A549 (cell line): Measurements from ENCODE around the gene ANKZF1. TPM values are rescaled to one million over a fixed set of nuclear protein-coding genes. Genes with fewer than 3 reads are reported as not detected.

Source experiments
- polyA plus RNA-seq, 4 experiments: library from polyadenylated mRNA; depleted of rRNA in 3 of 4; stranded (reverse); fragments of >200 nt; fragmentation: RNase III in 1 of 4; extraction: RNeasy Plus Mini Kit Qiagen cat#74134 plus additional on column Dnase treatment in 1 of 4; gene quantifications; 2 replicates in 3 of 4; 3 replicates in 1 of 4; pipeline ENCODE4 v1.2.3, GENCODE V29; 2011 to 2017

The ANKZF1 gene
- polyA plus RNA-seq, 2 of the 4 experiments (the other 2 are of a cell fraction): 23.2 to 30.3 TPM

Other genes starting within 250 kb of the ANKZF1 start
- gene FEV, start 244.6 kb upstream of the ANKZF1 start, polyA plus RNA-seq (2011; rRNA removed): not detected in 2 replicates
- not detected in 3 replicates for gene FEV, start 244.6 kb upstream of the ANKZF1 start, polyA plus RNA-seq (2017; fragmentation: RNase III; extraction: RNeasy Plus Mini Kit Qiagen cat#74134 plus additional on column Dnase treatment)
- gene CRYBA2, start 236.4 kb upstream of the ANKZF1 start, polyA plus RNA-seq (2011; rRNA removed): not detected in 2 replicates
- not detected in 3 replicates for gene CRYBA2, start 236.4 kb upstream of the ANKZF1 start, polyA plus RNA-seq (2017; fragmentation: RNase III; extraction: RNeasy Plus Mini Kit Qiagen cat#74134 plus additional on column Dnase treatment)
- gene CFAP65, start 188.3 kb upstream of the ANKZF1 start, polyA plus RNA-seq (2011; rRNA removed): 0.09 and 0.12 TPM in 2 replicates
- 0.14 to 0.28 TPM (median 0.22 TPM) in 3 replicates for gene CFAP65, start 188.3 kb upstream of the ANKZF1 start, polyA plus RNA-seq (2017; fragmentation: RNase III; extraction: RNeasy Plus Mini Kit Qiagen cat#74134 plus additional on column Dnase treatment)
- not detected in 2 replicates for gene IHH, start 168.9 kb upstream of the ANKZF1 start, polyA plus RNA-seq (2011; rRNA removed)
- 0.08 to 0.13 TPM (median 0.10 TPM) in 3 replicates for gene IHH, start 168.9 kb upstream of the ANKZF1 start, polyA plus RNA-seq (2017; fragmentation: RNase III; extraction: RNeasy Plus Mini Kit Qiagen cat#74134 plus additional on column Dnase treatment)
- gene NHEJ1, start 69.0 kb upstream of the ANKZF1 start, polyA plus RNA-seq (2011; rRNA removed): 31.8 and 34.7 TPM in 2 replicates
- 18.5 to 19.1 TPM (median 18.8 TPM) in 3 replicates for gene NHEJ1, start 69.0 kb upstream of the ANKZF1 start, polyA plus RNA-seq (2017; fragmentation: RNase III; extraction: RNeasy Plus Mini Kit Qiagen cat#74134 plus additional on column Dnase treatment)
- gene SLC23A3, start 59.8 kb upstream of the ANKZF1 start, polyA plus RNA-seq (2011; rRNA removed): 0.39 and 0.66 TPM in 2 replicates
- gene SLC23A3, start 59.8 kb upstream of the ANKZF1 start, polyA plus RNA-seq (2017; fragmentation: RNase III; extraction: RNeasy Plus Mini Kit Qiagen cat#74134 plus additional on column Dnase treatment): 0.80 to 0.90 TPM (median 0.83 TPM) in 3 replicates
- gene CNPPD1, start 52.9 kb upstream of the ANKZF1 start, polyA plus RNA-seq (2011; rRNA removed): 22.1 and 27.6 TPM in 2 replicates
- gene CNPPD1, start 52.9 kb upstream of the ANKZF1 start, polyA plus RNA-seq (2017; fragmentation: RNase III; extraction: RNeasy Plus Mini Kit Qiagen cat#74134 plus additional on column Dnase treatment): 22.4 to 24.0 TPM (median 23.6 TPM) in 3 replicates
- 67.5 and 83.2 TPM in 2 replicates for gene RETREG2, start 51.5 kb upstream of the ANKZF1 start, polyA plus RNA-seq (2011; rRNA removed)
- 42.7 to 53.3 TPM (median 52.8 TPM) in 3 replicates for gene RETREG2, start 51.5 kb upstream of the ANKZF1 start, polyA plus RNA-seq (2017; fragmentation: RNase III; extraction: RNeasy Plus Mini Kit Qiagen cat#74134 plus additional on column Dnase treatment)
- gene ZFAND2B, start 23.0 kb upstream of the ANKZF1 start, polyA plus RNA-seq (2011; rRNA removed): 29.1 and 30.3 TPM in 2 replicates
- 18.8 to 21.2 TPM (median 19.0 TPM) in 3 replicates for gene ZFAND2B, start 23.0 kb upstream of the ANKZF1 start, polyA plus RNA-seq (2017; fragmentation: RNase III; extraction: RNeasy Plus Mini Kit Qiagen cat#74134 plus additional on column Dnase treatment)
- gene ABCB6, start 10.8 kb upstream of the ANKZF1 start, polyA plus RNA-seq (2011; rRNA removed): 62.5 and 71.0 TPM in 2 replicates
- 48.8 to 55.0 TPM (median 51.3 TPM) in 3 replicates for gene ABCB6, start 10.8 kb upstream of the ANKZF1 start, polyA plus RNA-seq (2017; fragmentation: RNase III; extraction: RNeasy Plus Mini Kit Qiagen cat#74134 plus additional on column Dnase treatment)
- 75.2 and 115 TPM in 2 replicates for gene ATG9A, start 170 bp upstream of the ANKZF1 start, polyA plus RNA-seq (2011; rRNA removed)
- gene ATG9A, start 170 bp upstream of the ANKZF1 start, polyA plus RNA-seq (2017; fragmentation: RNase III; extraction: RNeasy Plus Mini Kit Qiagen cat#74134 plus additional on column Dnase treatment): 34.6 to 41.9 TPM (median 39.2 TPM) in 3 replicates
- gene GLB1L, start 15.6 kb downstream of the ANKZF1 start, polyA plus RNA-seq (2011; rRNA removed): 8.7 and 10.0 TPM in 2 replicates
- 5.8 to 8.0 TPM (median 5.9 TPM) in 3 replicates for gene GLB1L, start 15.6 kb downstream of the ANKZF1 start, polyA plus RNA-seq (2017; fragmentation: RNase III; extraction: RNeasy Plus Mini Kit Qiagen cat#74134 plus additional on column Dnase treatment)
- 43.3 and 53.0 TPM in 2 replicates for gene STK16, start 15.7 kb downstream of the ANKZF1 start, polyA plus RNA-seq (2011; rRNA removed)
- gene STK16, start 15.7 kb downstream of the ANKZF1 start, polyA plus RNA-seq (2017; fragmentation: RNase III; extraction: RNeasy Plus Mini Kit Qiagen cat#74134 plus additional on column Dnase treatment): 36.9 to 40.4 TPM (median 37.0 TPM) in 3 replicates
- 0.94 and 1.3 TPM in 2 replicates for gene TUBA4B, start 23.4 kb downstream of the ANKZF1 start, polyA plus RNA-seq (2011; rRNA removed)
- 0.55 to 0.73 TPM (median 0.71 TPM) in 3 replicates for gene TUBA4B, start 23.4 kb downstream of the ANKZF1 start, polyA plus RNA-seq (2017; fragmentation: RNase III; extraction: RNeasy Plus Mini Kit Qiagen cat#74134 plus additional on column Dnase treatment)
- gene TUBA4A, start 24.1 kb downstream of the ANKZF1 start, polyA plus RNA-seq (2011; rRNA removed): 222 and 251 TPM in 2 replicates
- 450 to 495 TPM (median 462 TPM) in 3 replicates for gene TUBA4A, start 24.1 kb downstream of the ANKZF1 start, polyA plus RNA-seq (2017; fragmentation: RNase III; extraction: RNeasy Plus Mini Kit Qiagen cat#74134 plus additional on column Dnase treatment)
- gene DNAJB2, start 49.6 kb downstream of the ANKZF1 start, polyA plus RNA-seq (2011; rRNA removed): 25.6 and 31.0 TPM in 2 replicates
- gene DNAJB2, start 49.6 kb downstream of the ANKZF1 start, polyA plus RNA-seq (2017; fragmentation: RNase III; extraction: RNeasy Plus Mini Kit Qiagen cat#74134 plus additional on column Dnase treatment): 37.5 to 55.5 TPM (median 53.7 TPM) in 3 replicates
- gene PTPRN, start 79.6 kb downstream of the ANKZF1 start, polyA plus RNA-seq (2011; rRNA removed): 0.44 and 0.62 TPM in 2 replicates
- gene PTPRN, start 79.6 kb downstream of the ANKZF1 start, polyA plus RNA-seq (2017; fragmentation: RNase III; extraction: RNeasy Plus Mini Kit Qiagen cat#74134 plus additional on column Dnase treatment): 0.90 to 1.1 TPM (median 0.97 TPM) in 3 replicates
- gene RESP18, start 102.9 kb downstream of the ANKZF1 start, polyA plus RNA-seq (2011; rRNA removed): not detected in 2 replicates
- gene RESP18, start 102.9 kb downstream of the ANKZF1 start, polyA plus RNA-seq (2017; fragmentation: RNase III; extraction: RNeasy Plus Mini Kit Qiagen cat#74134 plus additional on column Dnase treatment): not detected in 3 replicates
- gene DNPEP, start 158.1 kb downstream of the ANKZF1 start, polyA plus RNA-seq (2011; rRNA removed): 29.0 and 38.4 TPM in 2 replicates
- 40.8 to 42.8 TPM (median 40.9 TPM) in 3 replicates for gene DNPEP, start 158.1 kb downstream of the ANKZF1 start, polyA plus RNA-seq (2017; fragmentation: RNase III; extraction: RNeasy Plus Mini Kit Qiagen cat#74134 plus additional on column Dnase treatment)
- 0.06 and 0.20 TPM in 2 replicates for gene DES, start 188.6 kb downstream of the ANKZF1 start, polyA plus RNA-seq (2011; rRNA removed)
- gene DES, start 188.6 kb downstream of the ANKZF1 start, polyA plus RNA-seq (2017; fragmentation: RNase III; extraction: RNeasy Plus Mini Kit Qiagen cat#74134 plus additional on column Dnase treatment): 0.09 TPM in 1 of 3 replicates, not detected in the others
- gene SPEG, start 205.0 kb downstream of the ANKZF1 start, polyA plus RNA-seq (2011; rRNA removed): 2.3 TPM in 2 replicates
- 9.3 to 13.0 TPM (median 11.5 TPM) in 3 replicates for gene SPEG, start 205.0 kb downstream of the ANKZF1 start, polyA plus RNA-seq (2017; fragmentation: RNase III; extraction: RNeasy Plus Mini Kit Qiagen cat#74134 plus additional on column Dnase treatment)